ENCODE measurements around the gene C5AR1. TPM values are rescaled to one million over a fixed set of nuclear protein-coding genes. Genes with fewer than 3 reads are reported as not detected.

C5AR1 gene
- total RNA-seq, 1 donor from 2014 or later = 0.98 TPM

- TF ChIP-seq CTCF (IDR thresholded peaks at IDR 0.05; ENCODE audit: unreplicated experiment) = no peak
- Mint-ChIP-seq H3K4me1 (no peaks in the 10 kb centered on the region), H3K4me3 (no peak overlapping the region), H3K36me3 (peaks cover 20% of the 10 kb centered on the region), H3K27me3 (ENCODE audit: low read depth) (no peaks in the 10 kb centered on the region), H3K27ac (no peak overlapping the region), H3K9me3 (no peaks in the 10 kb centered on the region)
- no peak for DNase-seq (ENCODE audit: low spot score in 2 of 2, unreplicated experiment in 2 of 2)
These were observed 60.5 kb downstream of the C5AR1 start for GRCh38 chr19:47370045-47370611.

GRCh38 chr19:47371261-47371660 is 61.6 kb downstream of the C5AR1 start:
- Mint-ChIP-seq H3K9me3 (no peaks in the 10 kb centered on the region), H3K27me3 (ENCODE audit: low read depth) (no peaks in the 10 kb centered on the region), H3K27ac (no peak overlapping the region), H3K36me3 (peaks cover 15% of the 10 kb centered on the region), H3K4me1 (no peaks in the 10 kb centered on the region), H3K4me3 (no peak overlapping the region)
- DNase-seq (ENCODE audit: low spot score in 2 of 2, unreplicated experiment in 2 of 2) = no peak
- TF ChIP-seq CTCF (IDR thresholded peaks at IDR 0.05; ENCODE audit: unreplicated experiment) = no peak

Other genes starting within 250 kb of the C5AR1 start
- gene ZC3H4, start 196.1 kb upstream of the C5AR1 start, total RNA-seq = 65.3 to 68.7 TPM (median 67.9 TPM) in 3 replicates
- 137 to 141 TPM (median 138 TPM) in 3 replicates for gene SAE1, start 179.0 kb upstream of the C5AR1 start, total RNA-seq
- gene BBC3, start 78.7 kb upstream of the C5AR1 start, total RNA-seq = 19.1 to 19.6 TPM (median 19.5 TPM) in 3 replicates
- gene CCDC9, start 53.3 kb upstream of the C5AR1 start, total RNA-seq = 45.6 to 49.2 TPM (median 46.8 TPM) in 3 replicates
- gene INAFM1, start 35.0 kb upstream of the C5AR1 start, total RNA-seq = 24.4 to 25.1 TPM (median 24.6 TPM) in 3 replicates
- not detected in 3 replicates for gene C5AR2, start 22.3 kb downstream of the C5AR1 start, total RNA-seq
- 31.7 to 31.9 TPM (median 31.7 TPM) in 3 replicates for gene DHX34, start 39.5 kb downstream of the C5AR1 start, total RNA-seq
- 268 to 277 TPM (median 273 TPM) in 3 replicates for gene MEIS3, start 109.7 kb downstream of the C5AR1 start, total RNA-seq
- 2.2 to 3.7 TPM (median 2.5 TPM) in 3 replicates for gene SLC8A2, start 162.0 kb downstream of the C5AR1 start, total RNA-seq
- gene KPTN, start 174.4 kb downstream of the C5AR1 start, total RNA-seq = 18.4 to 20.4 TPM (median 20.1 TPM) in 3 replicates
- 53.6 to 56.4 TPM (median 54.7 TPM) in 3 replicates for gene NAPA, start 205.2 kb downstream of the C5AR1 start, total RNA-seq

All from mesothelial cell of epicardium (in vitro differentiated cells).